ENCODE data around the gene NSUN3. TPM values are rescaled to one million over a fixed set of nuclear protein-coding genes. Genes with fewer than 3 reads are reported as not detected.

NSUN3 gene
- total and polyA plus RNA-seq, 7 donors, result 7.3 to 16.0 (median 9.0) TPM

- no peak for DNase-seq
- H3K27ac ChIP-seq, result no peak overlapping the region
- no peaks in the 10 kb centered on the region for H3K27me3 ChIP-seq
- H3K4me3 ChIP-seq, result no peak overlapping the region
- H3K4me1 ChIP-seq, result peaks cover 0 to 6% (median 3%) of the 10 kb centered on the region in 4 donors
- no peaks in the 10 kb centered on the region for H3K9me3 ChIP-seq
- peaks cover 0 to 17% (median 2%) of the 10 kb centered on the region in 4 donors for H3K36me3 ChIP-seq
- WGBS, 2 donors, result 26 to 53% methylated on average over 2 of the region's 2 CpGs
- TF ChIP-seq CTCF (IDR thresholded peaks at IDR 0.05), result no peak
- TF ChIP-seq EP300 (IDR thresholded peaks at IDR 0.05), result no peak
- TF ChIP-seq POLR2AphosphoS5 (IDR thresholded peaks at IDR 0.05), result no peak
- no peak for TF ChIP-seq POLR2A (IDR thresholded peaks at IDR 0.05)
- intact Hi-C loops (cut with DNase I), result no loop called here
These were observed 64.3 kb downstream of the NSUN3 start for GRCh38 chr3:94127115-94127514.

GRCh38 chr3:94130690-94131089, 67.8 kb downstream of the NSUN3 start:
- no peaks in the 10 kb centered on the region for H3K9me3 ChIP-seq
- no peaks in the 10 kb centered on the region for H3K27me3 ChIP-seq
- H3K4me3 ChIP-seq, result no peak overlapping the region
- no peak for TF ChIP-seq POLR2A (IDR thresholded peaks at IDR 0.05)
- TF ChIP-seq EP300 (IDR thresholded peaks at IDR 0.05), result no peak
- no peak for TF ChIP-seq CTCF (IDR thresholded peaks at IDR 0.05)
- TF ChIP-seq POLR2AphosphoS5 (IDR thresholded peaks at IDR 0.05), result no peak
- H3K27ac ChIP-seq, result no peak overlapping the region
- intact Hi-C loops (cut with DNase I), result no loop called here
- DNase-seq, result no peak
- peaks cover 0 to 6% (median 3%) of the 10 kb centered on the region in 4 donors for H3K4me1 ChIP-seq
- H3K36me3 ChIP-seq, result peaks cover 0 to 7% (median 2%) of the 10 kb centered on the region in 4 donors
- 89 to 90% methylated on average over 2 of the region's 2 CpGs for WGBS, 2 donors

- DNase-seq, result no peak
- Histone ChIP-seq H3K9me3 (no peaks in the 10 kb centered on the region), H3K27me3 (no peaks in the 10 kb centered on the region), H3K36me3 (peaks cover 0 to 4% (median 0%) of the 10 kb centered on the region in 4 donors), H3K27ac (no peak overlapping the region), H3K4me1 (peaks cover 0 to 6% (median 0%) of the 10 kb centered on the region in 4 donors), H3K4me3 (no peak overlapping the region)
- intact Hi-C loops (cut with DNase I), result no loop called here
- WGBS, 2 donors, result 27 to 53% methylated on average over 1 of the region's 1 CpG
- no peak for TF ChIP-seq POLR2A (IDR thresholded peaks at IDR 0.05)
- no peak for TF ChIP-seq POLR2AphosphoS5 (IDR thresholded peaks at IDR 0.05)
- TF ChIP-seq EP300 (IDR thresholded peaks at IDR 0.05), result no peak
- TF ChIP-seq CTCF (IDR thresholded peaks at IDR 0.05), result no peak
These were observed 69.9 kb downstream of the NSUN3 start for GRCh38 chr3:94132777-94133176.

- DNase-seq, result no peak
- intact Hi-C loops (cut with DNase I), result no loop called here
- 81 to 84% methylated on average over 1 of the region's 1 CpG for WGBS, 2 donors
These were observed 73.3 kb downstream of the NSUN3 start for GRCh38 chr3:94136133-94136532.

More at GRCh38 chr3:94136133-94136532, 73.3 kb downstream of the NSUN3 start:
- no peaks in the 10 kb centered on the region for H3K9me3 ChIP-seq
- H3K27ac ChIP-seq, result no peak overlapping the region
- no peaks in the 10 kb centered on the region for H3K36me3 ChIP-seq
- H3K4me1 ChIP-seq, result peaks cover 0 to 6% (median 0%) of the 10 kb centered on the region in 4 donors
- TF ChIP-seq EP300 (IDR thresholded peaks at IDR 0.05), result no peak
- TF ChIP-seq POLR2A (IDR thresholded peaks at IDR 0.05), result no peak
- no peak for TF ChIP-seq CTCF (IDR thresholded peaks at IDR 0.05)
- no peaks in the 10 kb centered on the region for H3K27me3 ChIP-seq
- H3K4me3 ChIP-seq, result no peak overlapping the region
